NCI-H2196 treated with DMSO at 0.1 percent for 48 hours (cell line): ENCODE measurements around the gene PSD4.
A peak's percentile ranks its signal among the peaks of the same experiment; 100 is the strongest.

Source experiments
- DNase-seq: peaks from one replicate; lab custom pipeline; 2025; ENCODE audit not compliant: unreplicated experiment; lab: John Stamatoyannopoulos, UW

The PSD4 gene

GRCh38 chr2:113219889-113220641 is 46.3 kb downstream of the PSD4 start:
- peak; percentile 8 for DNase-seq

GRCh38 chr2:113220970-113221708 is 47.4 kb downstream of the PSD4 start:
- DNase-seq = no peak

- DNase-seq = no peak
Measured at GRCh38 chr2:113221846-113222245, 48.1 kb downstream of the PSD4 start.

- no peak for DNase-seq
Measured at GRCh38 chr2:113223813-113224212, 50.0 kb downstream of the PSD4 start.

GRCh38 chr2:113224647-113225236 is 51.0 kb downstream of the PSD4 start:
- DNase-seq = no peak

GRCh38 chr2:113225263-113226259 is 51.8 kb downstream of the PSD4 start:
- DNase-seq = peak; percentile 72

GRCh38 chr2:113226462-113226861 is 52.7 kb downstream of the PSD4 start:
- DNase-seq = no peak

GRCh38 chr2:113227290-113227689 is 53.5 kb downstream of the PSD4 start:
- no peak for DNase-seq

GRCh38 chr2:113227698-113228097 is 53.9 kb downstream of the PSD4 start:
- no peak for DNase-seq

- no peak for DNase-seq
Measured at GRCh38 chr2:113228351-113228750, 54.6 kb downstream of the PSD4 start.

- no peak for DNase-seq
Measured at GRCh38 chr2:113228991-113229716, 55.4 kb downstream of the PSD4 start.

- no peak for DNase-seq
Measured at GRCh38 chr2:113229795-113230194, 56.0 kb downstream of the PSD4 start.

GRCh38 chr2:113230531-113230930 is 56.8 kb downstream of the PSD4 start:
- no peak for DNase-seq

GRCh38 chr2:113231064-113231463 is 57.3 kb downstream of the PSD4 start:
- no peak for DNase-seq

GRCh38 chr2:113232123-113232522 is 58.4 kb downstream of the PSD4 start:
- no peak for DNase-seq

- DNase-seq = no peak
Measured at GRCh38 chr2:113232740-113233139, 59.0 kb downstream of the PSD4 start.

- no peak for DNase-seq
Measured at GRCh38 chr2:113233593-113234550, 60.1 kb downstream of the PSD4 start.

GRCh38 chr2:113234721-113235346 is 61.1 kb downstream of the PSD4 start:
- no peak for DNase-seq
